Measurements from ENCODE around the gene SLC2A11.

DNA sequence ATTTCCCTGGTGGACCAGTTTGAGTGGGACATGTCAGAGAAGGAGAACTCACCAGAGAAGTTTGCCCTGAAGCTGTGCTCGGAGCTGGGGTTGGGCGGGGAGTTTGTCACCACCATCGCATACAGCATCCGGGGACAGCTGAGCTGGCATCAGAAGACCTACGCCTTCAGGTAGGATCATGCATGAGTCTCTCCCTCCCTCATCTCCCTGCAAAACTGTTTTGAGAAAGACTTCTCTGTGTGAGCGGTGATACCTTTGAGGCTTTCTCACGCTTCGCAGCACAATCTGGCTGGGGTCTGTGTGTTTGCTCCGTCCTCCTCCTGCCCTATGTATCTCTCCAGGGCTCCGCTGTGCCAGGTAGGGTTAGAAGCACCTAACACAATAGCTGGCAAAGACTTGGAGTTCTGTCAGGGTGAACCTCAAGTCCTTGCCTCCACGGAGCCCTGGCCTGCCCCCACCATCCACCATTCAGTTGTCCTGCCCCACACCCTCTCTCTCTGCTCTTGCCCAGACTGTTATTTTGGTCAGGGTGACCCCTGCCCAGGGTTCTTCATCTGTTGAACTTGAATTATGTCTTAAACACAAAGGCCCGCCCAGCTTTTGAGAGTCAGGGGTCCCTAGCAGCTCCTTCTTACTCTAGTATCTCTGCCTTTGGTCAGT lies 32.3 kb upstream of the SLC2A11 start:
- TF ChIP-seq CTCF (IDR thresholded peaks at IDR 0.05) (no peak), POLR2A (IDR thresholded peaks at IDR 0.05) (no peak)

All from body of pancreas (tissue), 4 donors.